Type B pancreatic cell (in vitro differentiated cells): ENCODE measurements around the gene CXCL9. TPM values are rescaled to one million over a fixed set of nuclear protein-coding genes. Genes with fewer than 3 reads are reported as not detected.
"Not testable (repeated sequence)": the region's sequence is repeated elsewhere in the genome, so short reads cannot be mapped to it uniquely, and the experiment has no call there.

ENCODE experiments used
- DNase-seq: peaks from one replicate; pipeline ENCODE4 v3.0.0; 2021; ENCODE audit warnings: mixed read lengths; ENCODE audit not compliant: unreplicated experiment; ENCODE audit errors: extremely low spot score
- H3K27ac Mint-ChIP-seq: 2 replicates; pipeline ENCODE4 v1.8.0; 2021; ENCODE audit warnings: mild to moderate bottlenecking, mixed read lengths
- H3K27me3 Mint-ChIP-seq: 2 replicates; pipeline ENCODE4 v1.8.0; 2021; ENCODE audit warnings: mixed read lengths
- H3K36me3 Mint-ChIP-seq: 2 replicates; pipeline ENCODE4 v1.8.0; 2021; ENCODE audit warnings: mixed read lengths
- H3K4me1 Mint-ChIP-seq: one replicate; pipeline ENCODE4 v1.8.0; 2021; ENCODE audit warnings: mixed read lengths; ENCODE audit not compliant: unreplicated experiment
- H3K4me3 Mint-ChIP-seq: 2 replicates; pipeline ENCODE4 v1.8.0; 2021; ENCODE audit warnings: mild to moderate bottlenecking, mixed read lengths
- H3K9me3 Mint-ChIP-seq: 2 replicates; pipeline ENCODE4 v1.8.0; 2021; ENCODE audit warnings: mixed read lengths
- CTCF ChIP-seq: fragments of 200-600 bp; sonication (generic); conservative IDR thresholded peaks from 2 replicates; pipeline ENCODE4 v1.5.0; 2021; ENCODE audit warnings: antibody characterized with exemption, mild to moderate bottlenecking
- total RNA-seq: library from RNA; stranded (reverse); gene quantifications from 2 replicates; pipeline ENCODE4 v1.2.1, GENCODE V29; 2021; ENCODE audit warnings: low replicate concordance

Gene CXCL9
- total RNA-seq, 1 donor from 2014 or later = not detected

GRCh38 chr4:76003620-76004019 is 3.7 kb downstream of the CXCL9 start:
- Mint-ChIP-seq H3K4me1 (no peaks in the 10 kb centered on the region), H3K27me3 (peaks cover 26% of the 10 kb centered on the region), H3K4me3 (no peak overlapping the region), H3K36me3 (no peaks in the 10 kb centered on the region), H3K27ac (no peak overlapping the region), H3K9me3 (no peaks in the 10 kb centered on the region)
- TF ChIP-seq CTCF = no peak
- DNase-seq = no peak

GRCh38 chr4:76003035-76003434 is 4.3 kb downstream of the CXCL9 start:
- no peak overlapping the region for H3K27ac Mint-ChIP-seq
- H3K4me3 Mint-ChIP-seq = no peak overlapping the region
- no peaks in the 10 kb centered on the region for H3K4me1 Mint-ChIP-seq
- no peak for TF ChIP-seq CTCF
- H3K36me3 Mint-ChIP-seq = no peaks in the 10 kb centered on the region
- H3K9me3 Mint-ChIP-seq = no peaks in the 10 kb centered on the region
- no peak for DNase-seq
- peaks cover 24% of the 10 kb centered on the region for H3K27me3 Mint-ChIP-seq

GRCh38 chr4:76002176-76002575 is 5.1 kb downstream of the CXCL9 start:
- Mint-ChIP-seq H3K27ac (no peak overlapping the region), H3K36me3 (no peaks in the 10 kb centered on the region), H3K9me3 (no peaks in the 10 kb centered on the region), H3K4me3 (no peak overlapping the region), H3K27me3 (peaks cover 21% of the 10 kb centered on the region), H3K4me1 (no peaks in the 10 kb centered on the region)
- TF ChIP-seq CTCF = no peak
- DNase-seq = no peak

GRCh38 chr4:76001700-76002099 is 5.6 kb downstream of the CXCL9 start:
- Mint-ChIP-seq H3K4me3 (no peak overlapping the region), H3K9me3 (no peaks in the 10 kb centered on the region), H3K4me1 (no peaks in the 10 kb centered on the region), H3K27me3 (peaks cover 21% of the 10 kb centered on the region), H3K36me3 (no peaks in the 10 kb centered on the region), H3K27ac (no peak overlapping the region)
- no peak for DNase-seq
- TF ChIP-seq CTCF = no peak

GRCh38 chr4:76000279-76000678 is 7.0 kb downstream of the CXCL9 start:
- H3K36me3 Mint-ChIP-seq = no peaks in the 10 kb centered on the region
- DNase-seq = no peak
- H3K27me3 Mint-ChIP-seq = peaks cover 16% of the 10 kb centered on the region
- no peak overlapping the region for H3K4me3 Mint-ChIP-seq
- H3K9me3 Mint-ChIP-seq = no peaks in the 10 kb centered on the region
- no peaks in the 10 kb centered on the region for H3K4me1 Mint-ChIP-seq
- no peak for TF ChIP-seq CTCF
- H3K27ac Mint-ChIP-seq = no peak overlapping the region

- peaks cover 15% of the 10 kb centered on the region for H3K27me3 Mint-ChIP-seq
- H3K36me3 Mint-ChIP-seq, H3K4me1 Mint-ChIP-seq, H3K27ac Mint-ChIP-seq, DNase-seq, H3K9me3 Mint-ChIP-seq, H3K4me3 Mint-ChIP-seq: not testable (repeated sequence)
Measured at GRCh38 chr4:75998525-75999147, 8.7 kb downstream of the CXCL9 start.
